Measurements from ENCODE around the gene DENND1A.
"Not testable (repeated sequence)": the region's sequence is repeated elsewhere in the genome, so short reads cannot be mapped to it uniquely, and the experiment has no call there.

Gene DENND1A

GRCh38 chr9:123636805-123637204, 293.1 kb downstream of the DENND1A start:
- 95 to 97% methylated on average over 10 of the region's 10 CpGs for WGBS, 2 experiments
- H3K4me1 ChIP-seq (ENCODE audit: control insufficient read depth, insufficient read depth, low read length); H3K36me3 ChIP-seq (ENCODE audit: control insufficient read depth, insufficient read depth, low read length); H3K27ac ChIP-seq (ENCODE audit: insufficient read depth, low read depth, low read length, poor library complexity, severe bottlenecking); H3K27me3 ChIP-seq (ENCODE audit: control insufficient read depth, insufficient read depth, low read length, poor library complexity, severe bottlenecking); H3K9me3 ChIP-seq (ENCODE audit: control insufficient read depth, low read length); H3K4me3 ChIP-seq (ENCODE audit: insufficient read depth, low read depth, low read length): not testable (repeated sequence)

GRCh38 chr9:123631862-123632261, 298.1 kb downstream of the DENND1A start:
- H3K36me3 ChIP-seq (ENCODE audit: control insufficient read depth, insufficient read depth, low read length): no peaks in the 10 kb centered on the region
- WGBS, 2 experiments: 87 to 94% methylated on average over 3 of the region's 3 CpGs

GRCh38 chr9:123630233-123630632, 299.7 kb downstream of the DENND1A start:
- Histone ChIP-seq H3K4me1 (ENCODE audit: control insufficient read depth, insufficient read depth, low read length) (no peaks in the 10 kb centered on the region), H3K4me3 (ENCODE audit: insufficient read depth, low read depth, low read length) (no peak overlapping the region), H3K9me3 (ENCODE audit: control insufficient read depth, low read length) (no peaks in the 10 kb centered on the region), H3K27me3 (ENCODE audit: control insufficient read depth, insufficient read depth, low read length, poor library complexity, severe bottlenecking) (no peaks in the 10 kb centered on the region), H3K36me3 (ENCODE audit: control insufficient read depth, insufficient read depth, low read length) (no peaks in the 10 kb centered on the region), H3K27ac (ENCODE audit: insufficient read depth, low read depth, low read length, poor library complexity, severe bottlenecking) (no peak overlapping the region)
- 91 to 98% methylated on average over 9 of the region's 9 CpGs for WGBS, 2 experiments

More at GRCh38 chr9:123631862-123632261, 298.1 kb downstream of the DENND1A start:
- Histone ChIP-seq H3K4me1 (ENCODE audit: control insufficient read depth, insufficient read depth, low read length) (no peaks in the 10 kb centered on the region), H3K27ac (ENCODE audit: insufficient read depth, low read depth, low read length, poor library complexity, severe bottlenecking) (no peak overlapping the region), H3K4me3 (ENCODE audit: insufficient read depth, low read depth, low read length) (no peak overlapping the region), H3K9me3 (ENCODE audit: control insufficient read depth, low read length) (no peaks in the 10 kb centered on the region), H3K27me3 (ENCODE audit: control insufficient read depth, insufficient read depth, low read length, poor library complexity, severe bottlenecking) (no peaks in the 10 kb centered on the region)

GRCh38 chr9:123629531-123629930, 300.4 kb downstream of the DENND1A start:
- H3K27ac ChIP-seq (ENCODE audit: insufficient read depth, low read depth, low read length, poor library complexity, severe bottlenecking): no peak overlapping the region

GRCh38 chr9:123622711-123623241, 307.1 kb downstream of the DENND1A start:
- WGBS, 2 experiments: 55 to 63% methylated on average over 2 of the region's 2 CpGs

More at GRCh38 chr9:123629531-123629930, 300.4 kb downstream of the DENND1A start:
- H3K4me1 ChIP-seq (ENCODE audit: control insufficient read depth, insufficient read depth, low read length): no peaks in the 10 kb centered on the region
- no peaks in the 10 kb centered on the region for H3K36me3 ChIP-seq (ENCODE audit: control insufficient read depth, insufficient read depth, low read length)
- WGBS, 2 experiments: 92 to 94% methylated on average over 3 of the region's 3 CpGs
- H3K4me3 ChIP-seq (ENCODE audit: insufficient read depth, low read depth, low read length): no peak overlapping the region
- no peaks in the 10 kb centered on the region for H3K27me3 ChIP-seq (ENCODE audit: control insufficient read depth, insufficient read depth, low read length, poor library complexity, severe bottlenecking)
- no peaks in the 10 kb centered on the region for H3K9me3 ChIP-seq (ENCODE audit: control insufficient read depth, low read length)

GRCh38 chr9:123620239-123620638, 309.7 kb downstream of the DENND1A start:
- Histone ChIP-seq H3K4me1 (ENCODE audit: control insufficient read depth, insufficient read depth, low read length) (no peaks in the 10 kb centered on the region), H3K9me3 (ENCODE audit: control insufficient read depth, low read length) (no peaks in the 10 kb centered on the region), H3K4me3 (ENCODE audit: insufficient read depth, low read depth, low read length) (no peak overlapping the region), H3K36me3 (ENCODE audit: control insufficient read depth, insufficient read depth, low read length) (no peaks in the 10 kb centered on the region), H3K27me3 (ENCODE audit: control insufficient read depth, insufficient read depth, low read length, poor library complexity, severe bottlenecking) (no peaks in the 10 kb centered on the region), H3K27ac (ENCODE audit: insufficient read depth, low read depth, low read length, poor library complexity, severe bottlenecking) (no peak overlapping the region)

More at GRCh38 chr9:123622711-123623241, 307.1 kb downstream of the DENND1A start:
- no peak overlapping the region for H3K27ac ChIP-seq (ENCODE audit: insufficient read depth, low read depth, low read length, poor library complexity, severe bottlenecking)
- no peaks in the 10 kb centered on the region for H3K27me3 ChIP-seq (ENCODE audit: control insufficient read depth, insufficient read depth, low read length, poor library complexity, severe bottlenecking)
- H3K9me3 ChIP-seq (ENCODE audit: control insufficient read depth, low read length): no peaks in the 10 kb centered on the region
- no peak overlapping the region for H3K4me3 ChIP-seq (ENCODE audit: insufficient read depth, low read depth, low read length)
- H3K4me1 ChIP-seq (ENCODE audit: control insufficient read depth, insufficient read depth, low read length): no peaks in the 10 kb centered on the region
- H3K36me3 ChIP-seq (ENCODE audit: control insufficient read depth, insufficient read depth, low read length): no peaks in the 10 kb centered on the region

GRCh38 chr9:123617952-123618678, 311.8 kb downstream of the DENND1A start:
- Histone ChIP-seq H3K4me1 (ENCODE audit: control insufficient read depth, insufficient read depth, low read length) (no peaks in the 10 kb centered on the region), H3K27ac (ENCODE audit: insufficient read depth, low read depth, low read length, poor library complexity, severe bottlenecking) (no peak overlapping the region), H3K27me3 (ENCODE audit: control insufficient read depth, insufficient read depth, low read length, poor library complexity, severe bottlenecking) (no peaks in the 10 kb centered on the region), H3K4me3 (ENCODE audit: insufficient read depth, low read depth, low read length) (no peak overlapping the region), H3K36me3 (ENCODE audit: control insufficient read depth, insufficient read depth, low read length) (no peaks in the 10 kb centered on the region), H3K9me3 (ENCODE audit: control insufficient read depth, low read length) (no peaks in the 10 kb centered on the region)
- 86 to 87% methylated on average over 11 of the region's 11 CpGs for WGBS, 2 experiments

- Histone ChIP-seq H3K4me1 (ENCODE audit: control insufficient read depth, insufficient read depth, low read length) (no peaks in the 10 kb centered on the region), H3K9me3 (ENCODE audit: control insufficient read depth, low read length) (no peaks in the 10 kb centered on the region), H3K27ac (ENCODE audit: insufficient read depth, low read depth, low read length, poor library complexity, severe bottlenecking) (no peak overlapping the region), H3K4me3 (ENCODE audit: insufficient read depth, low read depth, low read length) (no peak overlapping the region), H3K36me3 (ENCODE audit: control insufficient read depth, insufficient read depth, low read length) (no peaks in the 10 kb centered on the region), H3K27me3 (ENCODE audit: control insufficient read depth, insufficient read depth, low read length, poor library complexity, severe bottlenecking) (no peaks in the 10 kb centered on the region)
- WGBS, 2 experiments: 94% methylated on average over 9 of the region's 9 CpGs
These were observed 312.6 kb downstream of the DENND1A start for GRCh38 chr9:123617286-123617685.

- Histone ChIP-seq H3K4me1 (ENCODE audit: control insufficient read depth, insufficient read depth, low read length) (no peaks in the 10 kb centered on the region), H3K9me3 (ENCODE audit: control insufficient read depth, low read length) (no peaks in the 10 kb centered on the region), H3K27ac (ENCODE audit: insufficient read depth, low read depth, low read length, poor library complexity, severe bottlenecking) (no peak overlapping the region), H3K4me3 (ENCODE audit: insufficient read depth, low read depth, low read length) (no peak overlapping the region), H3K27me3 (ENCODE audit: control insufficient read depth, insufficient read depth, low read length, poor library complexity, severe bottlenecking) (no peaks in the 10 kb centered on the region), H3K36me3 (ENCODE audit: control insufficient read depth, insufficient read depth, low read length) (no peaks in the 10 kb centered on the region)
- 83 to 87% methylated on average over 8 of the region's 8 CpGs for WGBS, 2 experiments
These were observed 313.2 kb downstream of the DENND1A start for GRCh38 chr9:123616707-123617106.

GRCh38 chr9:123615381-123615780, 314.5 kb downstream of the DENND1A start:
- Histone ChIP-seq H3K9me3 (ENCODE audit: control insufficient read depth, low read length) (no peaks in the 10 kb centered on the region), H3K27ac (ENCODE audit: insufficient read depth, low read depth, low read length, poor library complexity, severe bottlenecking) (no peak overlapping the region), H3K36me3 (ENCODE audit: control insufficient read depth, insufficient read depth, low read length) (no peaks in the 10 kb centered on the region), H3K4me3 (ENCODE audit: insufficient read depth, low read depth, low read length) (no peak overlapping the region), H3K4me1 (ENCODE audit: control insufficient read depth, insufficient read depth, low read length) (no peaks in the 10 kb centered on the region), H3K27me3 (ENCODE audit: control insufficient read depth, insufficient read depth, low read length, poor library complexity, severe bottlenecking) (no peaks in the 10 kb centered on the region)
- 93 to 96% methylated on average over 1 of the region's 1 CpG for WGBS, 2 experiments

All from ectodermal cell (in vitro differentiated cells).